Measurements from ENCODE around the gene NOP53. TPM values are rescaled to one million over a fixed set of nuclear protein-coding genes. Genes with fewer than 3 reads are reported as not detected.

NOP53 gene
- total and polyA plus RNA-seq, 2 of the 8 experiments (the other 6 are each of a cell fraction or from before 2014, with no cell fraction given): 107 to 245 TPM

GRCh38 chr19:47797996-47798903 is 52.9 kb downstream of the NOP53 start (continued):
- TF ChIP-seq SUZ12 (IDR thresholded peaks at IDR 0.05; ENCODE audit: low read length) (no peak), GABPA (IDR thresholded peaks at IDR 0.05; ENCODE audit: borderline replicate concordance, insufficient read depth, low read length) (no peak), ZNF274 (IDR thresholded peaks at IDR 0.05; ENCODE audit: borderline replicate concordance, extremely low read depth, low read length) (no peak), CHD2 (IDR thresholded peaks at IDR 0.05; ENCODE audit: low read length) (no peak), CEBPB (IDR thresholded peaks at IDR 0.05; ENCODE audit: low read depth, low read length) (no peak), USF2 (IDR thresholded peaks at IDR 0.05; ENCODE audit: low read length) (no peak), KDM1A (IDR thresholded peaks at IDR 0.05; ENCODE audit: borderline replicate concordance, low read length) (no peak)
